Posterior cingulate gyrus (tissue), 11 donors: ENCODE data around the gene SGSM2.

ENCODE experiments used
- DNase-seq, 10 donors: peaks; one replicate each; pipeline versions ENCODE4 v3.0.0 to v3.0.0-alpha.2; 2020 to 2021; ENCODE audit warnings: mixed read lengths in 3 of 10
- intact Hi-C: fragments of 100-400 bp; cut with DNase I; formaldehyde crosslinking; loops from one replicate; pipeline ENCODE4 v1.15.1; 2023

SGSM2 gene

GRCh38 chr17:2396568-2397246 is 59.4 kb downstream of the SGSM2 start:
- DNase-seq, result peak in 9 of 10 donors; percentile 53 to 94 (median 69)
- intact Hi-C loops, result no loop called here

- intact Hi-C loops, result no loop called here
- peak in 1 of 10 donors; percentile 52 for DNase-seq
Measured at GRCh38 chr17:2397247-2398171, 60.2 kb downstream of the SGSM2 start.

GRCh38 chr17:2398182-2398581 is 60.9 kb downstream of the SGSM2 start:
- intact Hi-C loops, result no loop called here
- DNase-seq, result no peak

GRCh38 chr17:2398655-2399571 is 61.6 kb downstream of the SGSM2 start:
- intact Hi-C loops, result no loop called here
- peak in 5 of 10 donors; percentile 29 to 86 (median 50) for DNase-seq

GRCh38 chr17:2399572-2400473 is 62.5 kb downstream of the SGSM2 start:
- peak; percentile 88 to 99 (median 94) for DNase-seq
- intact Hi-C loops, result loop anchor here (5.0 kb wide), 1 partner anchor 192 kb away; the partner anchor contains the start of gene PAFAH1B1

GRCh38 chr17:2400474-2400866 is 63.2 kb downstream of the SGSM2 start:
- peak in 6 of 10 donors; percentile 42 to 90 (median 70) for DNase-seq
- intact Hi-C loops, result loop anchor here (5.0 kb wide), 1 partner anchor 192 kb away; the partner anchor contains the start of gene PAFAH1B1

GRCh38 chr17:2400877-2401425 is 63.6 kb downstream of the SGSM2 start, which contains the start of gene MNT:
Gene MNT, minus strand, starts transcription at chr17:2401060. Its CDS starts 348 bp downstream, at chr17:2400712.
- DNase-seq, result peak; percentile 86 to 99 (median 94)
- intact Hi-C loops, result loop anchor here (1.0 to 5.0 kb wide), 2 partner anchors 8 to 191 kb away; partner anchors contain the start of gene PAFAH1B1

GRCh38 chr17:2401426-2402221 is 64.3 kb downstream of the SGSM2 start:
- intact Hi-C loops, result loop anchor here (1.0 to 5.0 kb wide), 2 partner anchors 8 to 191 kb away; partner anchors contain the start of gene PAFAH1B1

GRCh38 chr17:2402544-2402943 is 65.2 kb downstream of the SGSM2 start:
- DNase-seq, result peak in 3 of 10 donors; percentile 35 to 83 (median 78)
- intact Hi-C loops, result loop anchor here (5.0 kb wide), 1 partner anchor 190 kb away; the partner anchor contains the start of gene PAFAH1B1

More at GRCh38 chr17:2401426-2402221, 64.3 kb downstream of the SGSM2 start:
- peak; percentile 100 for DNase-seq

- intact Hi-C loops, result loop anchor here (5.0 kb wide), 1 partner anchor 189 kb away; the partner anchor contains the start of gene PAFAH1B1
- DNase-seq, result peak in 2 of 10 donors; percentile 9 to 50
Measured at GRCh38 chr17:2403044-2403443, 65.7 kb downstream of the SGSM2 start.

GRCh38 chr17:2405247-2405926 is 68.1 kb downstream of the SGSM2 start:
- DNase-seq, result peak in 2 of 10 donors; percentile 43 to 53
- intact Hi-C loops, result no loop called here

GRCh38 chr17:2406271-2406902 is 69.1 kb downstream of the SGSM2 start:
- intact Hi-C loops, result no loop called here
- peak in 2 of 10 donors; percentile 31 to 67 for DNase-seq

GRCh38 chr17:2406903-2407790 is 69.8 kb downstream of the SGSM2 start:
- intact Hi-C loops, result no loop called here
- peak in 2 of 10 donors; percentile 47 to 55 for DNase-seq

GRCh38 chr17:2410951-2411350 is 73.7 kb downstream of the SGSM2 start:
- intact Hi-C loops, result no loop called here
- peak in 1 of 10 donors; percentile 66 for DNase-seq

GRCh38 chr17:2412561-2413021 is 75.3 kb downstream of the SGSM2 start:
- intact Hi-C loops, result no loop called here
- DNase-seq, result peak in 4 of 10 donors; percentile 32 to 91 (median 60)
